NOMO-1 (cell line): ENCODE measurements around the gene PI4KA.

ENCODE experiments used
- DNase-seq, 2 experiments: peaks; one replicate each; lab custom pipeline; 2025; ENCODE audit not compliant: unreplicated experiment in 2 of 2; lab: John Stamatoyannopoulos, UW

PI4KA gene

DNA sequence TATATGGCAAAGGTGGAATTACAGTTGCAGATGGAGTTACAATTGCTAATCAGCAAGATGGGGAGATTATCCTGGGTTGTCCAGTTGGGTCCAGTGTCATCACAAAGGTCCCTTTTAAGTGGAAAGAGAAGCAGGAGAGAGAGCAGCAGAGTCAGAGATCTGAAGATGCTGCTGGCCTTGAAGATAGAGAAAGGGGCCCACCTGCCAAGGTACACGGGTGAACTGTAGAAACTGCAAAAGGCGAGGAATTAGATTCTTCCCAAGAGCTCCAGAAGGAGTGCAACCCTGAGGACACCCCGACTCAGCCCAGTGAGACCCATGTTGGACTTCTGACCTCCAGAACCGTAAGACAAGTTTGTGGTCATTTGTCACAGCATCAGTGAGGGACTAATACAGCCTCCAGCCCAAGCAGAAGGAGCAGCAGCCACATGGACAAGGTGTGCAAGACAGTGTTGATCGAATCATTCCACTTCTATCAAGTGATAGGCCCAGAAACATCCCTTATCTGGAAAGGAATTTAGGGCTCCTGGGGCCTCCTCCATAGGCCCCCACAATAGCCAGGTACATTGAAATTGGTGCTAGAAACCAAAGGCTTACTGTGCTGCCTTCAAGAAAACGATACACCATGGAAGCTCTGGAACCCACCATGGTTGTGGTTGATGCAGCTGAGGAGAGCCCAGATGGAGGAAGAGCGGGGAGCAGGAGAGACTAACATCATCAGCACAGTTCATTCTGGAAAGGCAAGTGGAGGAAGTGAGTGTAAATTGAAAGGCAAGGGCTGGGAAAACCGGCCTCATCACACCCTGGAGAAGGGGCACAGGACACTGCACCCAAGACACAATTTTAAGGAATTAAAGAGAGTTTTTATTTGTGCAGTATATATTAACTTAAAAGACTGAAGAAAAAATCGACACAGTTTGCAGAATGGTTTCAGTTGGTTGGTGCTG, 23.5 kb upstream of the PI4KA start:
- DNase-seq, result no peak

DNA sequence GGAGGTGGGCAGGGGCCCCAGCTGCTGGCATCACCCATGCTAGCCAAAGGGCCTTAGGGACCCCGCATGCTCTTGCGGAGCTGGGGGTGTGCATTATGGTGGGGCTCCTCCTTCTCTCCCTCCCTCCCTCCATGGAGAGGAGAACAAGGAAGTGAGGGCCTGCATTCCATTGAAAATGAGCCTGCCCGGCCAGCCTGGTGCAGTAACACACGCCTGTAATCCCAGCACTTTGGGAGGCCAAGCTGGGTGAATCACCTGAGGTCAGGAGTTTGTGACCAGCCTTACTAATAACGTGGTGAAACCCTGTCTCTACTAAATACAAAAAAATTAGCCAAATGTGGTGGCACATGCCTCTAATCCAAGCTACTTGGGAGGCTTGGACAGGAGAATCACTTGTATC, 22.6 kb upstream of the PI4KA start:
- DNase-seq, result no peak

DNA sequence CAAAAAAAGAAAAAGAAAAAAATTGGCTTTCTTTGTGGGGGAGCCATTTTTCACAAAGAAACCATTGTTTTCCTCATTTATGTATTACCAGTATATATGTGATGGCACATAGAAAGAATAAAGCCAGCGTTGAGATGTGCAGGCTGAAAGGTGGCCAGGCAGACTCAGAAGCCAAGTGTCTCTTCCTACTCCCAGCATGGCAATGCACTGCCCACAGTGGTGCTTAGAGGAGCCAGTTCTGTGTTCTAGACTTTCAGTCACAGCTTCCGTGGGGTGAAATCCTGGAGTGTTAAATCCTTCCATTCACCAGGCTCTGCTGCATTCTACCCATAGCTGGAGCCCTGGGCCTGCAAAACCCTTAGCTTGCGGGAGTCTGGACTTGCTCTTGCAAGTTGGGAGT, 19.1 kb upstream of the PI4KA start:
- no peak for DNase-seq

DNA sequence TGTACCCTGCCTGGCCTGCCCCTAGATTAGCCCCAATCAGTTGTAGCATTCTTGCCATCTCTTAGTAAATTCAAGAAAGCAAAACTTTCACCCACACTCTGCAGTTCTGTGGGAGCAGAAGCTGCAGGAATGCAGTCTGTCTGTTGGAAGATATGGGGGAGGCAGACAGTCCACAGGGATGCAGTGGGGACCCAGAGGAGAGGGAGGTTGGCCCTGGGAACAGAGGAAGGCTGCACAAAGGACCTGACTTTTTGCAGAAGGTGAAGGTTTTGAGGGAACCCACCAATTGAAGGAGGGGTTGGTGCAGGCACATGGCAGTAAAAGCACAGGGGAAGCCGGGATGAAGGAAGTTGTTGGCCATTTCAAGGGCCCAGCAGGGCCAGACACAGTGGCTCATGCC, 16.7 kb upstream of the PI4KA start:
- DNase-seq, result no peak

DNA sequence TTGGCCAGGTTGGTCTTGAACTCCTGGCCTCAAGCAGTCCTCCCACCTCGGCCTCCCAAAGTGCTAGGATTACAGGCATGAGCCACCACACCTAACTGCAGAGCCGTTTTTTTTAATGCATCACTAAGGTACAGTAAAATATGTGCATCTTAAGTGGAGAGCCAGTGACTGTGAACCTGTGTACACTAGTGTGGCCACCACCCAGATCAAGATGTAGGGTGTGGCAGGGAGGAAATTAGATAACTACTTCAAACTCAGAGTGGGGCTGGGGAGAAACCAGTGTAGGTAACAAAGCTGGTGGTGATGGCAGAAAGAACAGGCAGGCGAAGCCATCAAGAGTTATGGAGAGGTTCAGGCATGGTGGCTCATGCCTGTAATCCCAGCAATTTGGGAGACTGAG, 14.6 kb upstream of the PI4KA start:
- no peak for DNase-seq

DNA sequence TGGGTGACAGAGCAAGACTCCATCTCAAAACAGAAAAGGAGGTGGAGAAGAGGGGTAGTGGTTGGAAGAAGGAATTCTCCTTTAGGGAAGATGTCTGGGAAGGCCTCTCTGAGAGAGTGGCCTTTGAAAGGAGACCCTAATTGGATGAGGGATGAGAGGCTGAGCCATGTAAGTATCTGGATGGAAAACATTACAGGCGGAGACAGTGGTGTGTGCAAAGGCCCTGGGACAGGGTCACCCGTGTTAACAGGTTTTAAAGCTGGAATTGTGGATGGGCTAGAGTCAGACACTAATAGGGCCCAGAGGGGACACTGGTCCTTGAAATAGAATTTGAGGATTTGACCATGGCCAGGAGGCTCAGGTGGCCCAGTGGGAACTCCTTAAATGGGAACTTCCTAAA, 10.6 kb upstream of the PI4KA start:
- no peak for DNase-seq

DNA sequence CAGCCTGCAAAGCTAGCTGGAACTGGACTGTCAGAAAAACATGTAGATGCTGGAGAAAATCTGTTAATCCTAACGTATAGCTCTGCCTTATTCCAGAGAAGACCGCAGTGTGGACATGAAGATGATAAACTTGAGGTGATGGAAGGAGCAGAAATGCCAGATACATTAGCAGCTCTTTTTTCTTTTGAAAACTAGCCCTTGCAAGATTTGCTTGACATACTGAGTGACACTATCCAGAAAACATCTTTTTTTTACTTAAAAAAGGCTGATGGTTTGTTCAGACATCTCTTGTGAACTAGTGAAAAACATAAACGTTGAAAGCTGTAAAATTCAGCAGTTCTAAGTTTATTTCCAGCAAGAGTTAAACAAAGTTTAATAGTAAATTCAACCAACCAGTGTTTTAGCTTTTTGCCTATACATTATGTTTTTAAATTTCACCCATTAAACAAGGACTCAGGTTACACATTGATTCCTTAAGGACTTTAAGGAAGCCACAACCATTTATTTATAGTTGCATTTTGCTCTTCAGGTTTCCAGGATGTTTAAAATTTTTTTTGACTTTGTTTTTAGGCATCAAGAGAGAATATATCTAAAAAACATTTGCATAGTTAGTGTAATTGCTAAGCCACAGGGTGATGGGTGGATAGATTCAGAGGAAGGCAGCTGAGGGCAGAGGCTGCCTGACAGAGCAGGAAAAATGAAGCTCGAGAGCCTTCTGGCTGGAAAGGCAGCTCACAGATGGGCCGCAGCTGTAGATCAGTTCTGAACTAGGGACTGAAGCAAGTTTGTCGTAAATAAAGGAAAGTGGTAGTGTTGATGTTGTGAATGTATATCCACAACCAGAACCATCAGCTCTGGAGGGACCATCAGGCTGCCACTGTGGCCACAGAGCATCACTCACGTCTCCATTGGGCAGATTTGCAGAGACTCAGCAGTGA, 9.7 kb upstream of the PI4KA start:
- DNase-seq, result no peak

DNA sequence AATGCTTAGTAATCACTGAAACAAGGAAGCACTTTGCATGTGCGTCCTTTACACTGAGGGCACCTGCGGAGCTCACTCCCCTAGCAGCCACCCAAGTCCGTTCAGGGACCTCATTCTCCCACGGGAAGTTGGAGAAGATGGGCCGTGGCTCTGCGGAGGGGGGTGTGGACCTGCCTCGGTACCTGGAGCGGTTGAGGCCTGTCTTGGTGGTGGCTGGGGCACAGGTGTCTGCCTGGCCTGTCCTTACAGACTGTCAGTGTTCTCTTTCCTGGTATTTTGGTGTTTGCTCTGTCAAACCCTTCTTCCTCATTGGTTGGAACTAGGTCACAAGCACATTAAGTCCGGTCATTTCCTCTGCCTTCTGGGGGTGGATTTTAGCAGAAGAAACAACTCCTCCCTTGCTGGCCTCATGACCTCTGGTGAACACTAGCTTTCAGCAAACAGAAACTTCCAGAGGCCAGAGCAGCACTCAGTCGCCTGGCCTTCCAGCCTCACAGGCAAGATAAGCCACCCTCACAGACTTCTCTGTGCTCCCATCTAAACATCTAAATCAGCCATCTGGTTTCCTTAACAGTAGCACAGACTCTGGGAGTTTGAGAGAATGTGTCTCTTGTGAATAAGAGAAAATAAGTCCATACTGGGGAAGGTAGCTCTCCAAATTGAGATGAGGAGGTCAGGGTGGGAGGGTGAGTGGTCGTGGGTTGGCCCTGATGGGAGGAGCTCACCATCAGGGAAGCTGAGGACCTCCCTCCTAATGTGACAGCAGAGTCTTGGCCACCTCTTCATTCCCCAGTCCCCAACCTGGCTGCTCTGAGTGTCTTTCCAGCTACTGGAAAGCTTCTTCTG, 8.8 kb upstream of the PI4KA start:
- peak; percentile 7 to 8 for DNase-seq

DNA sequence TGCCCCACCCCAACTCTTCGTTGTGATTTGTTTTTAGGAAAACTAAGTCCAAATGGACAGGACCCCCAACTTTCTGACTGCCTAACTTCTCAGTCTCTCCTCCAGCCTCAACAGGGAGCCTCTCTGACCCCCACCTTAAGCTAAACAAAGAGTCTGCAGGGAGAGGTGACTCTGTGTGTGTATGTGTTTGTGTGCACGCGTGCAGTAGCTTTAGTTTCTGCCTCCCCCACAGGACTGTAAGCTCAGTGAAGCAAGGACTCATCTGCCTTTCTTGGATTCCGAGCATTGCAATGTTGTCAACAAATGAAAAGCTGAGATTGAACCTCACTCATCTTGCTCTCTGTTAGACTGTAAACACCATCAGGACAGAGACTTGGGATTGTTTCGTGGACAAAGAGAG, 8.1 kb upstream of the PI4KA start:
- no peak for DNase-seq

DNA sequence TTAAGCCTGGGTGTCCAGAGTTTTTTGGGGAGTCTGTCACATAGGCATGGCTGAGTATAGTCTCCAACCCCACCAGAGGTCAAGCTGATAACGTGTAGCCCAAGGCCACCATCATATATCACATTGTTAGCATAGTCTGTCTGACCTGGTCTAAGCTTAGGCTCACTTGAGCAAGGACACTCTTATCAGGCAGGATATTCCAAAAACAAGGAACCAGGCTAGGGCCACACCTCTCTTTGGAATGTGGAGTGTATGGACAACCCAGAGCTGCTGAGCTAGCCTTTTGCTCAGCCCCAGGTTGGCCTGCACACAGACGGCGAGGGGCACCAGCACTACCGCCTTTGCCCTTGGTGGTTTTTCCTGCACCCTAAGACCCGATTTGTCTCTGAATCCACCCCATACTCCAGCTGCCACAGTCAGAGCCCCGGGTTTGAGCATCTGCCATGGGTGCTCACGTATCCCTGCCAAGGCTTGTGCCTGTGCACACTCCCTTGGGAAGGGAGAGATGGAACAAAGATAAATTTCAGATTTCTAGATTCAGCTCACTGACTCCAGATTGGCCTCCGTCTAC, 7.3 kb upstream of the PI4KA start:
- no peak for DNase-seq

DNA sequence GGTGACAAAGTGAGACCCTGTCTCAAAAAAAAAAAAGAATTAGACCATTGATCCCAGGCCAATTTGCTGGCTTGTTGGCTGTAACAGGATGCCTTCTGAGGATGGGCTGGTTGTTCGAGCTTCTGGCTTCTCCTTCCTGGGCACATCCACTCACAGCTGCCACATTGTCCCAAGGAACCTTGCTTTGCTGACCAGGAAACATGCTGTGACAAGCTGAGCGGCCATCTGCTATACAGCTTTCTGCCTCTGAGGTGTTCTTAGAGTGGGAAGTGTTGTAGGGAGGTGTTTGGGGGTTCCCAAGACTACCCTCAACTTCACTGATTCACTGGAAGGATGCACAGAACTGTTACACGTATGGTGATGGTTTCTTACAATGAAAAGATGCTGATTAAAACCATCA, 6.7 kb upstream of the PI4KA start:
- DNase-seq, result no peak

DNA sequence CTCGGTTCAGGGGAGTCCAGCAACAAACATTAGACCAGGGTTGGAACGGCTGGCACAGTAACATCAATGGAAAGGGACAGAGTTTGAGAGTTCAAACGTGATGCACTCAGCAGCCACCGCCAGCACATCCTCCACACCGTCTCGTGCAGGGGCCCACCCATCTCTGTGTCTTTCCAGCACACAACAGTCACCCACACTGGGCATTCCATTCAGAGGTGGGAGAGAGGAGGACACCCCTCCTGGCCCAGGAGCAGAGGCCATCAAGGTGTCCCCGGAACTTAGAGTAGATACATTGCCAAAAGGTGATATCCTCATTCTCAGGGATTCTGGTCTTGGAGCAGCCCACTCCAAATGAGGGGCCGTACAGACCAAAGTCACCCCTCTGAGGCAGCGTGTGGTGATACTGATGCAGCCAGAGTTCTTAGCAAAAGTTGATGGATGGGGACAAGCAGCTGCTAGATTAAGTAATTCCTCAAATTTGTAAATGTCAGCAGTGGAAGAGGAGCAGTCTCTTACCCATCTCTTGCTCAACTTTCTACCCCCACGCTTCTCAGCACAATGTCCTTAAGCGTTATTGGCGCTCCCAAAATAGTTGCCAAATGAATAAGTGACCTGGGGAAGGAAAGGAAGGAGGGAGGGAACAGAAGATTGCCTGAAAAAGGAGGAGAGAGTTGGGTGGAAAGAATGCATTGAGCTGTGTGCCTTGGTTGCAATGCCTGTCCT, 5.7 kb upstream of the PI4KA start:
- DNase-seq, result peak in 1 of 2 experiments; percentile 0

DNA sequence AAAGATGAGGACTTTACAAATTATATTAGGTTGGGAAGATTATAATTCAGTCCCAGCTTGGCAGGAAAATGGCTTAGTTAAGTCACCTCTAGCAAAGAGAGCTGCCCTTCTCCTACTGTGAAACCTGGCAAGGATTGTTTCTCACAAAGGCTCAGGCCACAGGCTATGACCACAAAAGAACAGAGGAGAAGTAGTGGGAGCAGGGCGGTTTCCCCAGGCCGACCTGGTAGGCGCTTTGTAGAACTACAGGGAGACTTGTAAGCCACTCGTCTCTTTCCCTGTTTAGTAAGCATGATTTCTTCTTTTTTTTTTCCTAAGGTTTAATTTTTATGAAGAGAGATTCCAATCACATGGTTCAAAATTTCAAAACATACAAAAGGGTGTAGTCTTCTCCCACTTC, 4.8 kb upstream of the PI4KA start:
- DNase-seq, result no peak

DNA sequence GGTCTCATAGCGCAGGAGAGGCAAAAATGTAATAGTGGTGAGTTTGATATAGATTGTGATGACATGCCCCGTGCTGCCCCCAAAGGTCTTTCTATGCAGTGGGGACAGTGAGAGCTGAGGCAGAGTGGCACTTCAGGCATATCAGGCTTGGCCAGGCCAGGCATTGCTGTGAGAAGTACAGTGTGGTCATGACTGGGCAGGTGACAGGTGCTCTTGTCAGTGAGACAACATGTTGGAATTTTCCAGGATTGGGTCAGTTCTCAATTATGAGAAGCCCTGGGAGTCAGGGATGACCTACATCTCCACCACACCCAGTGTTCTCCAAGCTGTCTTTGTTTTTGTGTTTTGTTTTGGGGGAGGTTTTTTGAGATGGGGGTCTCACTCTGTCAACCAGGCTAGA, 3.9 kb upstream of the PI4KA start:
- DNase-seq, result no peak

DNA sequence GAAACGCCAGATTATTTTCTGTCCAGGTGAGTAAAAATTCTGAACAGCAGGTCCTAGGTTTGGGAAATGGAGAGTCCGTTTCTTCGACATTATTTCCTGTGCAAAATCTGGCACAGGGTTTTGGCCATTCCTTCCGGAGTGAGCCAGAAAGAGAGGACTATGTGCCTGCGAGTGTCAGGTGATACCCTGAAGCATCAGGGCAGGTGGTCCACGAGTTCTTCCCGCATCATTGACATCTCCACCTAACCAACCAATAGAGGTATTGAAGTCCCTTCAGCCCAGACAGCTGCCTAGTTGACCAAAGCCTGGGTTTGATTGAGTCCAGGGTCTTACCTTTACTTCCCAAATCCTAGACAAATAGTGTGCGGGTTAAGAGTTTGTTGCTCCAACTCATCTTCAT, 1.0 kb upstream of the PI4KA start:
- DNase-seq, result no peak

DNA sequence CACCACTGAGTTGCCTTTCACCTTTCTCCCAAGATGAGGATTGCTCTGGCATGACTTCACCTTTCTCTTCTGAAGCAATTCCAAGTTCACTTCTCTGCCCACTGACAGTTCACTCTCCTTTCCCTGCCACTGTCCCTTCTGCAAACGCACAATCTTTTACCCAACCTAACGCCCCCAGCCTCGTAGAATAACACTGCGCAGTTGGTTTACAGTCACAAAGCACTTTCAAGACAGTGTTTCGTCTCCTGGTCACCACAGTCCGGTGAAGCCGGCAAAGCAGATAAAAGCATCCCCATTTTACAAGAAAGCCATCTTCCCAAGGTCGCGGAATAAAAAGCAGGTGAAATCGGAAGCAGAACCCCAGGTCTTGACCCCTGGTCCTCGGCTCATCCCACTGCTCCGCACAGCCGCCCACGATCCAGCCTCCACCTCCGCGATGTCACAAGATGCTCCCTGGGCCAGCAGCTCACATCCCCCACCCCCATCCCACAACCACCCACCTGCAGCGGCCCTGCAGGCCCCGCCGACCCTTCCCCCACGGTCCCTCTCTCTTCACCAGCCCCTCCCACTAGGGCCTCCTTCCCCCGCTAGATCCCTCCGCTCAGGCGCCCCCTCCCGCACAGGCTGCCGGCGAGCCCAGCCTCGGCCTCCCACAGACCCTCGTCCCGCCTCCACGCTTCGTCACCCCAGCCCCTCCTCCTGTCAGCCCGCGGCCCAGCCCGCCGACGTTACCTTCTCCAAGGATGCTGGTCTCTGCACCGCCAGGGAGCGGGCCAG, 585 bp downstream of the PI4KA start:
- peak; percentile 77 to 86 for DNase-seq

DNA sequence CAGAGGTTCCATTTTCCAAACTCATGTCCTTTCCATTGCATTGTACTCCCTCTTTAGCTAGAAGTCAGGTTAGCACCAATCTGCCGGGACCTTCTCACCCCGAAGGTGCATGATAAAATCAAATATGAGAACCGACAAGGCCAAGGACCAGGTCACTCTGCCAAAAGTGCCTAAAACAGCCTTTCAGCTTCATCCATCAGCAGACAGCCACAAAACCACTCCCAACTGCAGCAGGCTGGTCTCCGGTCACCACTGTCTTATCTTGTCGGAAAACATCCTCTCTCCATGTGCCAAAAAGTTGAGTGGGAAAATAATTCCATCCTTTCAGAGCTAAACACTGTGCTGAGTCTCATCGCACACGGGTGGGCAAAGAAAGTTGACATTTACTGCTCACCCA, 1.4 kb downstream of the PI4KA start:
- DNase-seq, result no peak

DNA sequence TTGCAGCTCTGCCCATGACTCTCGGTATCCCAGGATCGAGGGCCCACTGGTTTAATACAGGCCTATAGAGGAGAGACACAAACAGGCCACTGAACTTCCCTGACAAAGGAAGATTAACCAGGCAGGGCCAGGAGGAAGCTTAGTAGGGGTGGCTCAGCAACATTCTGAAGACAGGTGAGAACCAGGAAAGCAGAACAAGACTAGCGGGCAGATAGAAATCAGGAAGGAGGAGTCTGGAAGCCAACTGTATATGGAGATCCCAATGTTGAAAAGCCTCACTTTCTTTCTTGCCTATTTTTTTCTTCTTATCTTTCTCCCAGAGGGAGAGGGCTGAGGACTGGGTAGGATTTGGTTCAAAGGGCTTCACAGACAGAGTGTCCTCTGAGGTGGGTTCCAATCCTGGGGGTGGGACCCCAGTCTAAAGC, 5.4 kb downstream of the PI4KA start:
- DNase-seq, result no peak

DNA sequence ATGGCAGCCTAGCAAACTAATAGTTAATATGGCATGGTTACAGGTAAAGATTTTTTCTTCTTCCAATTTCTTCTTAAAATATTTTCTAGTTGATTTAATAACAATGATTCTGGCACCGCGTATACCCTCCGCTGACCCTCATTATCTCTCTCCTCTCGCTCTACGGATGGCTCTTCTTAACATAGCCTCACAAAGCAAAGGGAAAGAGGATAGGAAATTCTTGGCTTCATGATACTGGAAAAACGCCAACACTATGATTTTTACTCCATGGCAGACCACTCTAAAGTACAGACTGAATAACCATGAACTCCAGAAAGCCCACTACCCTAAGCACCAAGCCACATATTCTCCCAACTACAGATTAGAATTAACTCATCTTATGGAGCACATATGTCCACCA, 6.1 kb downstream of the PI4KA start:
- no peak for DNase-seq
